Right renal cortex interstitium (tissue), 3 donors: ENCODE measurements around the gene ME3. TPM values are rescaled to one million over a fixed set of nuclear protein-coding genes. Genes with fewer than 3 reads are reported as not detected.
"Not testable (repeated sequence)": the region's sequence is repeated elsewhere in the genome, so short reads cannot be mapped to it uniquely, and the experiment has no call there.

Experiments
- DNase-seq, 3 donors: peaks; one replicate each; pipeline ENCODE4 v3.0.0-alpha.2; 2013; ENCODE audit warnings: low read depth in 3 of 3, low spot score in 2 of 3
- polyA plus RNA-seq, 3 donors: library from polyadenylated mRNA; unstranded; fragments of 120-200 nt; gene quantifications; one replicate each; pipeline ENCODE4 v1.2.1, GENCODE V29; 2013; ENCODE audit not compliant: insufficient read length in 3 of 3

The ME3 gene
- polyA plus RNA-seq, 3 donors, result 30.9 to 36.0 (median 31.7) TPM

- DNase-seq, result no peak
These were observed 225.5 kb downstream of the ME3 start for GRCh38 chr11:86446924-86447285.

GRCh38 chr11:86446163-86446923, 226.1 kb downstream of the ME3 start:
- no peak for DNase-seq

- DNase-seq, result no peak
These were observed 227.4 kb downstream of the ME3 start for GRCh38 chr11:86444981-86445380.

- DNase-seq, result no peak
These were observed 229.0 kb downstream of the ME3 start for GRCh38 chr11:86443415-86443814.

GRCh38 chr11:86442827-86443226, 229.6 kb downstream of the ME3 start:
- no peak for DNase-seq

- DNase-seq, result no peak
These were observed 230.0 kb downstream of the ME3 start for GRCh38 chr11:86442420-86442819.

- DNase-seq, result no peak
These were observed 231.6 kb downstream of the ME3 start for GRCh38 chr11:86440843-86441242.

- no peak for DNase-seq
These were observed 232.1 kb downstream of the ME3 start for GRCh38 chr11:86440305-86440716.

- DNase-seq, result no peak
These were observed 233.7 kb downstream of the ME3 start for GRCh38 chr11:86438685-86439084.

GRCh38 chr11:86435711-86436110, 236.7 kb downstream of the ME3 start:
- DNase-seq, result no peak

GRCh38 chr11:86433361-86434095, 238.9 kb downstream of the ME3 start:
- DNase-seq, result not testable (repeated sequence)

- DNase-seq, result no peak
These were observed 241.2 kb downstream of the ME3 start for GRCh38 chr11:86431258-86431657.

GRCh38 chr11:86427441-86427840, 245.0 kb downstream of the ME3 start:
- DNase-seq, result no peak

- not testable (repeated sequence) for DNase-seq
These were observed 248.9 kb downstream of the ME3 start for GRCh38 chr11:86423488-86423887.

GRCh38 chr11:86422371-86422770, 250.0 kb downstream of the ME3 start:
- no peak for DNase-seq

GRCh38 chr11:86421946-86422345, 250.5 kb downstream of the ME3 start:
- DNase-seq, result no peak

- DNase-seq, result no peak
These were observed 253.5 kb downstream of the ME3 start for GRCh38 chr11:86418917-86419316.

- no peak for DNase-seq
These were observed 253.9 kb downstream of the ME3 start for GRCh38 chr11:86418513-86418912.

- no peak for DNase-seq
These were observed 254.3 kb downstream of the ME3 start for GRCh38 chr11:86418106-86418505.

- DNase-seq, result not testable (repeated sequence)
These were observed 255.5 kb downstream of the ME3 start for GRCh38 chr11:86416951-86417350.

- DNase-seq, result no peak
These were observed 255.9 kb downstream of the ME3 start for GRCh38 chr11:86416494-86416893.

- peak in 2 of 3 donors; percentile 7 to 21 for DNase-seq
These were observed 257.4 kb downstream of the ME3 start for GRCh38 chr11:86415026-86415425.
